DOHH2 (cell line): ENCODE data around the gene LAMC3.

Experiments
- EZH2phosphoT487 ChIP-seq: fragments of 200-600 bp; sonication (generic); IDR thresholded peaks from 2 replicates; pipeline ENCODE4 v1.6.1; 2017; ENCODE audit warnings: borderline replicate concordance, mild to moderate bottlenecking, antibody characterized with exemption, low read length, moderate library complexity, mixed read lengths
- TF ChIP-seq, protein P1 (sequence below): fragments of 200-600 bp; sonication (generic); IDR thresholded peaks from one replicate; pipeline ENCODE4 v1.5.1; 2014; ENCODE audit warnings: antibody characterized with exemption, mild to moderate bottlenecking, low read depth, low read length; ENCODE audit not compliant: poor library complexity, severe bottlenecking

- TF ChIP-seq, protein P1, sequence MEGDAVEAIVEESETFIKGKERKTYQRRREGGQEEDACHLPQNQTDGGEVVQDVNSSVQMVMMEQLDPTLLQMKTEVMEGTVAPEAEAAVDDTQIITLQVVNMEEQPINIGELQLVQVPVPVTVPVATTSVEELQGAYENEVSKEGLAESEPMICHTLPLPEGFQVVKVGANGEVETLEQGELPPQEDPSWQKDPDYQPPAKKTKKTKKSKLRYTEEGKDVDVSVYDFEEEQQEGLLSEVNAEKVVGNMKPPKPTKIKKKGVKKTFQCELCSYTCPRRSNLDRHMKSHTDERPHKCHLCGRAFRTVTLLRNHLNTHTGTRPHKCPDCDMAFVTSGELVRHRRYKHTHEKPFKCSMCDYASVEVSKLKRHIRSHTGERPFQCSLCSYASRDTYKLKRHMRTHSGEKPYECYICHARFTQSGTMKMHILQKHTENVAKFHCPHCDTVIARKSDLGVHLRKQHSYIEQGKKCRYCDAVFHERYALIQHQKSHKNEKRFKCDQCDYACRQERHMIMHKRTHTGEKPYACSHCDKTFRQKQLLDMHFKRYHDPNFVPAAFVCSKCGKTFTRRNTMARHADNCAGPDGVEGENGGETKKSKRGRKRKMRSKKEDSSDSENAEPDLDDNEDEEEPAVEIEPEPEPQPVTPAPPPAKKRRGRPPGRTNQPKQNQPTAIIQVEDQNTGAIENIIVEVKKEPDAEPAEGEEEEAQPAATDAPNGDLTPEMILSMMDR = no peak
- TF ChIP-seq EZH2phosphoT487 = no peak
These were observed 22.1 kb downstream of the LAMC3 start for GRCh38 chr9:131031005-131031641.
